ENCODE measurements around the gene FMO4. TPM values are rescaled to one million over a fixed set of nuclear protein-coding genes. Genes with fewer than 3 reads are reported as not detected.

Gene FMO4
- total and polyA plus RNA-seq, 10 of the 15 experiments (the other 5 are each of a cell fraction or from before 2014, with no cell fraction given): 0.26 to 3.0 (median 1.1) TPM

DNA sequence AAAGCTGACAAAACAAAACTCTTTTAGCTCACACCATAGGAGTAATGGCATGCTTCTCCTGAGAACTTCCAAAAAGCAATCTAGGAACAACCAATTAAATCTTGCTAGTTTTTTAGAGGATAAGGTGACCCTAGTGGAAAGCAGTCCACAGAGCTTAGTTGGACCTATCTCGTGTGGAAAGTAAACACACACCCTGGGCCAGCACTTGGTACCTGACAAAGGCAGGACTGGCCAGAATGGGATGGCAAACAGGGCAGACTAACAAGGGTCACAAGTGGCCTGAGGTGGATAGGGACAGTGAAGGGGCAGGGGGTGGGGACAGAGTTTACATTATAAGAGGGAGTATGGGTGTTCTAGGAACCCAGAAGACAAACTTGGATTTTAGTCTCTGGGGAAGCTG, 22.0 kb downstream of the FMO4 start:
- no peaks in the 10 kb centered on the region for H3K4me1 ChIP-seq (ENCODE audit: control insufficient read depth, insufficient read depth, low read length)
- no peaks in the 10 kb centered on the region for H3K79me2 ChIP-seq (ENCODE audit: control insufficient read depth, insufficient read depth, low read length)
- H3K9ac ChIP-seq (ENCODE audit: control insufficient read depth, insufficient read depth, low read length): no peak overlapping the region
- ATAC-seq (no peak), DNase-seq (ENCODE audit: low read depth, low spot score) (no peak), FAIRE-seq (no peak)
- in situ Hi-C loops (cut with MboI) (no loop called here), intact Hi-C loops (cut with micrococcal nuclease; ENCODE audit: unreplicated experiment) (no loop called here)
- H2AFZ ChIP-seq (ENCODE audit: control insufficient read depth, low read depth, low read length): no peak overlapping the region
- BruUV-seq (replicated peaks): no TSS peak
- no peak for TF ChIP-seq RB1 (IDR thresholded peaks at IDR 0.05; ENCODE audit: borderline replicate concordance)
- TF ChIP-seq RAD21 (IDR thresholded peaks at IDR 0.05; ENCODE audit: insufficient read depth, low read depth, low read length): no peak
- TF ChIP-seq, protein P1, sequence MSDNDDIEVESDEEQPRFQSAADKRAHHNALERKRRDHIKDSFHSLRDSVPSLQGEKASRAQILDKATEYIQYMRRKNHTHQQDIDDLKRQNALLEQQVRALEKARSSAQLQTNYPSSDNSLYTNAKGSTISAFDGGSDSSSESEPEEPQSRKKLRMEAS (IDR thresholded peaks at IDR 0.05; ENCODE audit: low read depth, low read length): no peak
- TF ChIP-seq CEBPZ (IDR thresholded peaks at IDR 0.05; ENCODE audit: low read depth, low read length): no peak
- no peak for TF ChIP-seq PKNOX1 (IDR thresholded peaks at IDR 0.05)
- no peak for TF ChIP-seq SIX5 (IDR thresholded peaks at IDR 0.05; ENCODE audit: low read depth, low read length, severe bottlenecking)
- no peak for TF ChIP-seq NFXL1 (IDR thresholded peaks at IDR 0.05; ENCODE audit: borderline replicate concordance)
- TF ChIP-seq BCL11A (IDR thresholded peaks at IDR 0.05; ENCODE audit: low read depth, low read length): no peak
- no peak for TF ChIP-seq SMAD1 (IDR thresholded peaks at IDR 0.05; ENCODE audit: low read depth, partially characterized antibody)
- no peak for TF ChIP-seq BACH1 (IDR thresholded peaks at IDR 0.05; ENCODE audit: borderline replicate concordance)
- no peak for TF ChIP-seq FOXK2 (IDR thresholded peaks at IDR 0.05)
- TF ChIP-seq ZBTB40 (IDR thresholded peaks at IDR 0.05; ENCODE audit: borderline replicate concordance): no peak
- no peak for TF ChIP-seq EZH2 (IDR thresholded peaks at IDR 0.05; ENCODE audit: borderline replicate concordance, control insufficient read depth, low read depth, low read length)
- TF ChIP-seq DPF2 (IDR thresholded peaks at IDR 0.05): no peak
- no peaks in the 10 kb centered on the region for H3K27me3 ChIP-seq (replicated peaks in 1 of 2; ENCODE audit: control insufficient read depth in 2 of 2, insufficient read depth in 2 of 2, low read length in 1 of 2)
- H4K20me1 ChIP-seq (ENCODE audit: control insufficient read depth, insufficient read depth): no peaks in the 10 kb centered on the region
- SMC1A ChIA-PET (ENCODE audit: uncharacterized antibody, unreplicated experiment): interaction anchor here (0.6 to 1.8 kb wide), 2 partner anchors 22 to 25 kb away, joined by 3 to 4 read pairs; partner anchors contain the start of gene FMO4
- H3K36me3 ChIP-seq (ENCODE audit: control insufficient read depth in 2 of 2, insufficient read depth in 2 of 2, low read length in 1 of 2): no peaks in the 10 kb centered on the region
- no peak overlapping the region for H3K27ac ChIP-seq (ENCODE audit: control insufficient read depth, insufficient read depth)
- WGBS (ENCODE audit: insufficient coverage, insufficient replicate concordance, low lambda C conversion rate, missing lambda C conversion rate): 0% methylated on average over 1 of the region's 1 CpG
- H3K4me3 ChIP-seq: no peak overlapping the region
- no peaks in the 10 kb centered on the region for H3K9me3 ChIP-seq (replicated peaks; ENCODE audit: control insufficient read depth, insufficient read depth, low read length)
- no peak overlapping the region for H3K4me2 ChIP-seq (ENCODE audit: control insufficient read depth, insufficient read depth)
- RAD21 ChIA-PET (ENCODE audit: unreplicated experiment): no interaction called here
- POLR2A ChIA-PET: no interaction called here
- CTCF ChIA-PET: no interaction called here
